ENCODE results near the gene ZNF335.

DNA sequence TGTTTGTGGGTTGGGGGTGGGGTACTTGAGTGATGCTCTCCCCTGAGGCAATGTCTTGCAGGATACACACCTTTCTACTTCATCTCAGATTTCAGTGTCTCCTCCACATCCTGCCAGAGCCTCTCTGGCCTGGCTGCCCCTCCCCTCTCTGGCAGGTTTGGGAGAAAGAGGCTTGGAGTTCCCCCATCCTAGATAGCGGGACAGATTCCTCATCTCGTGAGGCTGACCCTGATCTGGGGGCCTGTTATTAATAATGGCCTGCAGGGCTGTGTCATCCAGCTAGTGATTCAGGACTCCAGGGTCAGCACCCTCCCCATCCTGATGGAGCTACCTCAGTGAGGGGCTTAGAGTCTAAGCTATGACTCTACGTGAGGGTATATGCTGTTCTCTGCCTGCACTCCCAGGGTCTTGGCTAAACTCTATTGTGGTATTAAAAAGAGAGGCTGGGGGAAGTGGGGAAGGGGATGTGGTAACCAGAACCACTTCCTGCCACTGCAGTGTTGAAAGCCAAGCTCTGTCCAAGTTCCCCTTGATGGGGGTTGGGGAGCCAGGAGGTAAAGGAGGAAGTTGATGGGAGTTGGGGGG, 33.0 kb upstream of the ZNF335 start:
- TF ChIP-seq, protein P1, sequence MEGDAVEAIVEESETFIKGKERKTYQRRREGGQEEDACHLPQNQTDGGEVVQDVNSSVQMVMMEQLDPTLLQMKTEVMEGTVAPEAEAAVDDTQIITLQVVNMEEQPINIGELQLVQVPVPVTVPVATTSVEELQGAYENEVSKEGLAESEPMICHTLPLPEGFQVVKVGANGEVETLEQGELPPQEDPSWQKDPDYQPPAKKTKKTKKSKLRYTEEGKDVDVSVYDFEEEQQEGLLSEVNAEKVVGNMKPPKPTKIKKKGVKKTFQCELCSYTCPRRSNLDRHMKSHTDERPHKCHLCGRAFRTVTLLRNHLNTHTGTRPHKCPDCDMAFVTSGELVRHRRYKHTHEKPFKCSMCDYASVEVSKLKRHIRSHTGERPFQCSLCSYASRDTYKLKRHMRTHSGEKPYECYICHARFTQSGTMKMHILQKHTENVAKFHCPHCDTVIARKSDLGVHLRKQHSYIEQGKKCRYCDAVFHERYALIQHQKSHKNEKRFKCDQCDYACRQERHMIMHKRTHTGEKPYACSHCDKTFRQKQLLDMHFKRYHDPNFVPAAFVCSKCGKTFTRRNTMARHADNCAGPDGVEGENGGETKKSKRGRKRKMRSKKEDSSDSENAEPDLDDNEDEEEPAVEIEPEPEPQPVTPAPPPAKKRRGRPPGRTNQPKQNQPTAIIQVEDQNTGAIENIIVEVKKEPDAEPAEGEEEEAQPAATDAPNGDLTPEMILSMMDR (IDR thresholded peaks at IDR 0.05; ENCODE audit: borderline replicate concordance, extremely low read depth, low read length, poor library complexity, severe bottlenecking), result no peak
- TF ChIP-seq EZH2 (IDR thresholded peaks at IDR 0.05; ENCODE audit: borderline replicate concordance, low read depth, low read length, severe bottlenecking), result no peak

All from DND-41 (cell line).